Measurements from ENCODE around the gene KRT7.

KRT7 gene

DNA sequence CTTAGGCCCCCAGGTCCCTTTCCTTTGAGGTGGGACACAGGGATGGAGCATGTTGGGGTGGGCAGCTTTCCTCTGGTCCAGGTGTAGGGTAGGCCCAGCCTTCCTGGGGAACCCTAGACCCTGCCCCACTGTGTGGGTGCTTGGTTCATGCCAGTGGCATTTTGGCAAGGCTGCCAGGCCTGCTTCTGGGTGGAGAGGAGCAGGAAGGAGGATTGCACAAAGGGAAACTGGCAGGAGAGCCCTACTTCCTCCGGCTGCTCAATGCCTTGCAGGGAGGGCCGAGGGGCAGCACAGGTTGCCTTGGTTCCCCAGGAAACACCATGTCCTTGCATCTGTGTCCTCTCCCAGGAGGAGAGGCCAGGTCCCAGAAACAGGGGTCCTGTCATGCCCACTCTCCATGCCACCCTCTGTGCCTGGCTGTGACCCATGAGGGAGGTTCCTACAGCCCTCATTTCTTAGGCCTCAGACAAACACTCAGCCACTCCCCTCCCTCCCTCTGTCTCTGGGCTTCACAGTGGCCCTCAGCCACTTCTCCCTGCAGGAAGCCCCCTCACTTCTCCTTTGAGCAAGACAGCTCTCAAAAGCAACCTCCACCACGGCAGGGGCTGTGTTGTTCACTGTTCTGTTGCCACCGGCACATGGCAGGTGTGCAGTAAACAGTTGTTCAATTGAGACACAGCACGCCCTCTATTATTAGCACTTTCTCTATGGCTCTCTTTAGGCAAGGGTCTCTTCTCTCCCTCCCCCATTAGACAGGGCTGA is 34.4 kb upstream of the KRT7 start:
- H3K4me3 ChIP-seq (ENCODE audit: low read length), result no peak overlapping the region
- no peak for DNase-seq

DNA sequence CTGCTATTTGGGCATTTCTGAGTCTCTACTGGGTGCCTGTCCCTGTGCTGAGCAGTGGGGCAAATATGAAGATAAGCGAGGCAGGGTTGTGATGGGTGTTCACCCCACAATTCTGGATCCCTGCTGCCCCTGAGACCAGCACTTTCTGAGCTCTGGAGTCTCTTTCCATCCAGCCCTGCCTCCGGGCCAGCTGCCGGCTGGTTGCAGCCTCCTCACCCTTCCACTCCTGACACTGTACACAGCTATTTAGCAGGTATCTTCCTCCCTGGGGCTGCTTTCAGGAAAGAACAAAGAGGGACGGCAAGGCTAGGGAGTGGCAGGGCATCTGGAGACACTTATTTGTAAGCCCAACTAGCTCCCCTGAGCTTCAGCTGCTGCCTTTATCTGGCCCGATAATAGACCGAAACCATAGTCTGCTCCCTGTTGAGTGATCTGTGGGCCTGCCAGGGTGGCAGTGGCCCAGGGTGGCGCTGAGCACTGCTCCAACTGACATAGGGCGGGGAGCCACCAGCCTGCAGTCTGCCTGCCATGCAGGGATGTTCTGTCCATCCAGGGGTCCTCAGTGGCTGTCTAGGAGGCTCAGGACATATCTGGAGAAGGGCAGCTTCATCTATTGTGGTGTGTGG is 33.6 kb upstream of the KRT7 start:
- no peak for DNase-seq
- no peak overlapping the region for H3K27ac ChIP-seq (ENCODE audit: low read length)
- H3K79me2 ChIP-seq (ENCODE audit: low read length), result no peaks in the 10 kb centered on the region
- peaks cover 72% of the 10 kb centered on the region for H3K27me3 ChIP-seq (replicated peaks; ENCODE audit: insufficient read depth, low read length)
- H3K36me3 ChIP-seq (replicated peaks; ENCODE audit: insufficient read depth, low read length), result no peaks in the 10 kb centered on the region
- H3K9me2 ChIP-seq (replicated peaks; ENCODE audit: insufficient read depth, low read length), result no peaks in the 10 kb centered on the region
- no peaks in the 10 kb centered on the region for H3K4me1 ChIP-seq (ENCODE audit: low read length)
- H3K4me3 ChIP-seq (ENCODE audit: low read length), result no peak overlapping the region
- no peak overlapping the region for H3K4me2 ChIP-seq (ENCODE audit: low read depth, low read length)
- H3K9me3 ChIP-seq (replicated peaks; ENCODE audit: insufficient read depth, low read length), result no peaks in the 10 kb centered on the region
- H4K20me1 ChIP-seq (ENCODE audit: insufficient read depth, low read length), result no peaks in the 10 kb centered on the region
- no peaks in the 10 kb centered on the region for H3F3A ChIP-seq (ENCODE audit: insufficient read depth, low read length)
- H3K9ac ChIP-seq (ENCODE audit: low read length), result no peak overlapping the region
- TF ChIP-seq EZH2phosphoT487 (IDR thresholded peaks at IDR 0.05; ENCODE audit: low read length) (no peak), EZH2 (optimal IDR thresholded peaks at IDR 0.05; ENCODE audit: low read depth, low read length) (no peak)
- TF ChIP-seq, protein P1, sequence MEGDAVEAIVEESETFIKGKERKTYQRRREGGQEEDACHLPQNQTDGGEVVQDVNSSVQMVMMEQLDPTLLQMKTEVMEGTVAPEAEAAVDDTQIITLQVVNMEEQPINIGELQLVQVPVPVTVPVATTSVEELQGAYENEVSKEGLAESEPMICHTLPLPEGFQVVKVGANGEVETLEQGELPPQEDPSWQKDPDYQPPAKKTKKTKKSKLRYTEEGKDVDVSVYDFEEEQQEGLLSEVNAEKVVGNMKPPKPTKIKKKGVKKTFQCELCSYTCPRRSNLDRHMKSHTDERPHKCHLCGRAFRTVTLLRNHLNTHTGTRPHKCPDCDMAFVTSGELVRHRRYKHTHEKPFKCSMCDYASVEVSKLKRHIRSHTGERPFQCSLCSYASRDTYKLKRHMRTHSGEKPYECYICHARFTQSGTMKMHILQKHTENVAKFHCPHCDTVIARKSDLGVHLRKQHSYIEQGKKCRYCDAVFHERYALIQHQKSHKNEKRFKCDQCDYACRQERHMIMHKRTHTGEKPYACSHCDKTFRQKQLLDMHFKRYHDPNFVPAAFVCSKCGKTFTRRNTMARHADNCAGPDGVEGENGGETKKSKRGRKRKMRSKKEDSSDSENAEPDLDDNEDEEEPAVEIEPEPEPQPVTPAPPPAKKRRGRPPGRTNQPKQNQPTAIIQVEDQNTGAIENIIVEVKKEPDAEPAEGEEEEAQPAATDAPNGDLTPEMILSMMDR (IDR thresholded peaks at IDR 0.05; ENCODE audit: low read length), result no peak
- no peak overlapping the region for H2AFZ ChIP-seq (ENCODE audit: low read length)

More for the DNA sequence above, 34.4 kb upstream of the KRT7 start:
- no peaks in the 10 kb centered on the region for H3K79me2 ChIP-seq (ENCODE audit: low read length)
- H3K27ac ChIP-seq (ENCODE audit: low read length), result no peak overlapping the region
- no peak overlapping the region for H2AFZ ChIP-seq (ENCODE audit: low read length)
- TF ChIP-seq EZH2 (optimal IDR thresholded peaks at IDR 0.05; ENCODE audit: low read depth, low read length) (no peak), EZH2phosphoT487 (IDR thresholded peaks at IDR 0.05; ENCODE audit: low read length) (no peak)
- TF ChIP-seq, protein P1 (IDR thresholded peaks at IDR 0.05; ENCODE audit: low read length), result no peak
- H3K9me3 ChIP-seq (replicated peaks; ENCODE audit: insufficient read depth, low read length), result no peaks in the 10 kb centered on the region
- no peak overlapping the region for H3K4me2 ChIP-seq (ENCODE audit: low read depth, low read length)
- H3K36me3 ChIP-seq (replicated peaks; ENCODE audit: insufficient read depth, low read length), result no peaks in the 10 kb centered on the region
- H3K9me2 ChIP-seq (replicated peaks; ENCODE audit: insufficient read depth, low read length), result no peaks in the 10 kb centered on the region
- no peaks in the 10 kb centered on the region for H3F3A ChIP-seq (ENCODE audit: insufficient read depth, low read length)
- no peak overlapping the region for H3K9ac ChIP-seq (ENCODE audit: low read length)
- no peaks in the 10 kb centered on the region for H4K20me1 ChIP-seq (ENCODE audit: insufficient read depth, low read length)
- H3K27me3 ChIP-seq (replicated peaks; ENCODE audit: insufficient read depth, low read length), result peaks cover 64% of the 10 kb centered on the region
- H3K4me1 ChIP-seq (ENCODE audit: low read length), result no peaks in the 10 kb centered on the region

GRCh38 chr12:52200086-52200780 is 32.8 kb upstream of the KRT7 start:
- DNase-seq, result no peak
- Histone ChIP-seq H3K9me2 (replicated peaks; ENCODE audit: insufficient read depth, low read length) (no peaks in the 10 kb centered on the region), H3K9me3 (replicated peaks; ENCODE audit: insufficient read depth, low read length) (no peaks in the 10 kb centered on the region), H3K4me2 (ENCODE audit: low read depth, low read length) (no peak overlapping the region), H2AFZ (ENCODE audit: low read length) (no peak overlapping the region), H3K9ac (ENCODE audit: low read length) (no peak overlapping the region), H3K4me1 (ENCODE audit: low read length) (no peaks in the 10 kb centered on the region), H3K79me2 (ENCODE audit: low read length) (no peaks in the 10 kb centered on the region), H3K36me3 (replicated peaks; ENCODE audit: insufficient read depth, low read length) (no peaks in the 10 kb centered on the region), H3K27ac (ENCODE audit: low read length) (no peak overlapping the region), H3K27me3 (replicated peaks; ENCODE audit: insufficient read depth, low read length) (peaks cover 75% of the 10 kb centered on the region), H3K4me3 (ENCODE audit: low read length) (no peak overlapping the region), H4K20me1 (ENCODE audit: insufficient read depth, low read length) (no peaks in the 10 kb centered on the region), H3F3A (ENCODE audit: insufficient read depth, low read length) (no peaks in the 10 kb centered on the region)
- TF ChIP-seq EZH2 (optimal IDR thresholded peaks at IDR 0.05; ENCODE audit: low read depth, low read length), result no peak
- TF ChIP-seq, protein P1 (IDR thresholded peaks at IDR 0.05; ENCODE audit: low read length), result no peak
- TF ChIP-seq EZH2phosphoT487 (IDR thresholded peaks at IDR 0.05; ENCODE audit: low read length), result no peak
